Activated T-helper 2 cell treated with anti-CD3 and anti-CD28 coated beads, Interferon-gamma antibody, Interleukin-2, Interleukin-4, amounts not matched to agents 10 μg/mL and 5 μg/mL and 100 μg/mL, durations not matched to agents 14 hours and 24 hours and 36 hours (primary cell): ENCODE data around the gene USE1. TPM values are rescaled to one million over a fixed set of nuclear protein-coding genes. Genes with fewer than 3 reads are reported as not detected.

Source experiments
- DNase-seq: peaks from one replicate; pipeline ENCODE4 v3.0.0; 2021; ENCODE audit warnings: low spot score
- H3K27ac Mint-ChIP-seq: one replicate; pipeline ENCODE4 v1.8.0; 2021; ENCODE audit warnings: mixed read lengths
- H3K27me3 Mint-ChIP-seq: one replicate; pipeline ENCODE4 v1.8.0; 2021; ENCODE audit warnings: low read depth, mixed read lengths
- H3K36me3 Mint-ChIP-seq: one replicate; pipeline ENCODE4 v1.8.0; 2021; ENCODE audit warnings: low read depth, mixed read lengths
- H3K4me1 Mint-ChIP-seq: one replicate; pipeline ENCODE4 v1.8.0; 2021; ENCODE audit warnings: low read depth, mixed read lengths
- H3K4me3 Mint-ChIP-seq: one replicate; pipeline ENCODE4 v1.8.0; 2021; ENCODE audit warnings: low read depth, mild to moderate bottlenecking, moderate library complexity, mixed read lengths
- H3K9me3 Mint-ChIP-seq: one replicate; pipeline ENCODE4 v1.8.0; 2021; ENCODE audit warnings: mixed read lengths
- intact Hi-C: fragments of 100-400 bp; cut with micrococcal nuclease; formaldehyde crosslinking; loops from one replicate; pipeline ENCODE4 v1.15.1; 2023
- total RNA-seq: library from RNA; stranded (reverse); gene quantifications from 2 replicates; pipeline ENCODE4 v1.2.3, GENCODE V29; 2022

Gene USE1
- total RNA-seq, 1 donor from 2014 or later: 26.4 TPM

DNA sequence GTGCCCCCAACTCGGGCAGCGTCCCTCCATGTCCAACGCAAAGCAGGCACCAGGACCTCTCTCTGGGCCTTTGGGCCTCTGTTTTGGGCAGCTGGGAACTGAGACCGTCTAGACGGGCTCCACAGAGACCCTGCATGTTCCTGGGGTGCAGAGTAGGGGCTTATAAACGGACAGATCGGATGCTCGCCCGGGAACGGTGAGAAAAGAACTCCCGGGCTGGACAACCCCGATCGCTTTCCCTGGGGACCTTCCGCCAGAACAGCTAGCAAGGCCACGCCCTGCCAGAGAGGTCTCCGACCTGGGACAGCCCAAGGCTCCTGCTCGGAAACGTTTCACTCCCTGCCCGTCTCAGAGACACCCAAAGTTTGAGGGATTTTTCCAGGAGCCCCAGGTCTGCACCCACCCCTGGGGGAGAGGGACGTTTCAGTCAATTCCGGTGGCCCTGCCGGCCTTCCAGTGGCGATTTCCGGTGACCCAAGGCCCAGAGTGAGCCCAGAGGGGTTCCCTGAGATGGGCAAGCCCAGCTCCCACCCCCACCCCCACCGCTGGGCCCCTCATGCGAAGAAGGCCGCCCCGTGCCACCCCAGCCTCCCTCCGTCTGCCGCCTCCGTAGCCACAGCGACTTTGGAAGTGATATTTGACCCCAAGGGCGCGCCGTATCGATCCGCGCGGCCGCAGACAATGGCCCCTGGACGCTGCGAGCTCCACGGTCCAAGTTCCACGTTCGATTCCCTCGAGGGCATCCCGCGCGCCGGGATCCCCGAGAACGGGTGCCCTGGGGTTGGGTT is 28.9 kb downstream of the USE1 start:
- peaks cover 15% of the 10 kb centered on the region for H3K27me3 Mint-ChIP-seq

GRCh38 chr19:17244618-17245534 is 29.7 kb downstream of the USE1 start:
- intact Hi-C loops: no loop called here
- peaks cover 2% of the 10 kb centered on the region for H3K4me1 Mint-ChIP-seq
- H3K36me3 Mint-ChIP-seq: no peaks in the 10 kb centered on the region
- peaks cover 16% of the 10 kb centered on the region for H3K27me3 Mint-ChIP-seq
- peak overlapping the region; percentile 65 for H3K4me3 Mint-ChIP-seq
- H3K27ac Mint-ChIP-seq: no peak overlapping the region
- DNase-seq: no peak
- no peaks in the 10 kb centered on the region for H3K9me3 Mint-ChIP-seq

More for the DNA sequence above, 28.9 kb downstream of the USE1 start:
- peak overlapping the region; percentile 65 for H3K4me3 Mint-ChIP-seq
- intact Hi-C loops: no loop called here
- H3K9me3 Mint-ChIP-seq: no peaks in the 10 kb centered on the region
- H3K4me1 Mint-ChIP-seq: peaks cover 2% of the 10 kb centered on the region
- no peak overlapping the region for H3K27ac Mint-ChIP-seq
- no peaks in the 10 kb centered on the region for H3K36me3 Mint-ChIP-seq
- DNase-seq: no peak

GRCh38 chr19:17245535-17245984 is 30.4 kb downstream of the USE1 start, which contains the start of gene NR2F6:
NR2F6 (minus strand) TSS chr19:17245919; CDS start chr19:17245220, 699 bp downstream.
- Mint-ChIP-seq H3K27ac (peak within 1 kb of the TSS; percentile 82), H3K4me1 (peaks cover 2% of the 10 kb centered on the region), H3K27me3 (peaks cover 16% of the 10 kb centered on the region), H3K4me3 (peak within 1 kb of the TSS; percentile 83), H3K36me3 (no peaks in the 10 kb centered on the region), H3K9me3 (no peaks in the 10 kb centered on the region)
- no peak for DNase-seq
- intact Hi-C loops: no loop called here

GRCh38 chr19:17246681-17247425 is 31.7 kb downstream of the USE1 start:
- H3K4me3 Mint-ChIP-seq: peak overlapping the region; percentile 83
- no peaks in the 10 kb centered on the region for H3K9me3 Mint-ChIP-seq
- intact Hi-C loops: no loop called here
- H3K4me1 Mint-ChIP-seq: peaks cover 2% of the 10 kb centered on the region
- H3K36me3 Mint-ChIP-seq: no peaks in the 10 kb centered on the region
- DNase-seq: no peak
- peaks cover 16% of the 10 kb centered on the region for H3K27me3 Mint-ChIP-seq
- H3K27ac Mint-ChIP-seq: no peak overlapping the region

GRCh38 chr19:17248011-17248776 is 33.0 kb downstream of the USE1 start:
- Mint-ChIP-seq H3K4me1 (peaks cover 2% of the 10 kb centered on the region), H3K36me3 (no peaks in the 10 kb centered on the region), H3K27ac (no peak overlapping the region), H3K27me3 (peaks cover 16% of the 10 kb centered on the region), H3K9me3 (no peaks in the 10 kb centered on the region), H3K4me3 (no peak overlapping the region)
- intact Hi-C loops: no loop called here
- no peak for DNase-seq

DNA sequence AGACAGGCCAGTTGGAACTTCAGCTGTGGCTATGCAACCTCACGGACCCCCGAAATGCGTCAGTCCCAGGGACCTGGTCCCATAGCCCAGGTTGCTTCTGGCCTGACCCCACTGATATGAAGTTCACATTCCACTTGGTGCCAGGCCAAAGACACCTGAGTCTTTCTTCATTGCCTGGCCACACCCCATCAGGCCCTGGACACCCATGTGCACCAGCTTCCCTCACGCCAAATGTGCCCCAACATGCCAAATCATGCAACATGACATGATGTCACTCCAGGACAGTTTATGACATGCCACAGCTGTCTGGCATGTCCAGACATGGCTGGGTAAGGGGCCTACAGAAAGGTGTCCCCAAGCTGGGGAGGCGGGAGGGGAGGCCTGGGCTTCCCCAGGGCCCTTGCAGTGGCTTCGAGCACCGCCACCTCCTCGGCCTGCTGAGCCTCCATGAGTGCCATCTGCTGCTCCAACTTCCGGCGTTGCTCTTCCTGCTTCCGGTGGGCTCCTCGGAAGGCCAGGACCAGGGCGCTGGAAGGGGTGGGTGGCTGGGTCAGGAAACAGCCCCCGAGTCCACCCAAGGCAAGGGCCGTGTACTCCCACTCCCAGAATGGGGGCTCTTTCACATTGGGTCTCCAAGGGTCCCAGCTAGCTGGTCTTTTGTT is 34.9 kb downstream of the USE1 start:
- no peak for DNase-seq
- H3K4me3 Mint-ChIP-seq: no peak overlapping the region
- no peak overlapping the region for H3K27ac Mint-ChIP-seq
- H3K36me3 Mint-ChIP-seq: no peaks in the 10 kb centered on the region
- H3K9me3 Mint-ChIP-seq: no peaks in the 10 kb centered on the region
- H3K27me3 Mint-ChIP-seq: peaks cover 11% of the 10 kb centered on the region
- intact Hi-C loops: no loop called here
- H3K4me1 Mint-ChIP-seq: peaks cover 2% of the 10 kb centered on the region

DNA sequence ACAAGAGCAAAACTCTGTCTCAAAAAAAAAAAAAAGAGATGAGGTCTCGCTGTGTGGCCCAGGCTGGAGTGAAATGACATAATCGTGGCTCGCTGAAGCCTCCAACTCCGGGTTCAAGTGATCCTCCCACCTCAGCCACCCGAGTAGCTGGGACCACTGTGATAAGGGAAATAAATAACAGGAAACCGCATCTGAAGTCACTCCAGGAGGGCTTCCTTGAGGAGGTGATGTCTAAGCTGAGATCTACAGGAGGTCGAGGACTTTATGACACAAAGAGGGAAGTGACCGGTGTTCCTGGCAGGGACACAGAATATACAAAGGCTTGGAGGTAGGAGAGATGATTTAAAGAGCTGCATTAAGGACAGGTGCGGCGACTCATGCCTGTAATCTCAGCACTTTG is 39.5 kb downstream of the USE1 start:
- H3K9me3 Mint-ChIP-seq: no peaks in the 10 kb centered on the region
- peaks cover 2% of the 10 kb centered on the region for H3K27me3 Mint-ChIP-seq
- DNase-seq: no peak
- no peak overlapping the region for H3K4me3 Mint-ChIP-seq
- H3K4me1 Mint-ChIP-seq: no peaks in the 10 kb centered on the region
- H3K36me3 Mint-ChIP-seq: no peaks in the 10 kb centered on the region
- H3K27ac Mint-ChIP-seq: no peak overlapping the region
- intact Hi-C loops: no loop called here

GRCh38 chr19:17255150-17255621 is 40.0 kb downstream of the USE1 start:
- DNase-seq: no peak
- Mint-ChIP-seq H3K36me3 (no peaks in the 10 kb centered on the region), H3K9me3 (no peaks in the 10 kb centered on the region), H3K4me1 (no peaks in the 10 kb centered on the region), H3K27me3 (peaks cover 2% of the 10 kb centered on the region), H3K4me3 (no peak overlapping the region), H3K27ac (no peak overlapping the region)
- intact Hi-C loops: no loop called here

GRCh38 chr19:17256130-17256529 is 41.0 kb downstream of the USE1 start:
- DNase-seq: no peak
- Mint-ChIP-seq H3K36me3 (no peaks in the 10 kb centered on the region), H3K27me3 (peaks cover 5% of the 10 kb centered on the region), H3K27ac (no peak overlapping the region), H3K4me3 (no peak overlapping the region), H3K4me1 (peaks cover 2% of the 10 kb centered on the region), H3K9me3 (no peaks in the 10 kb centered on the region)
- intact Hi-C loops: no loop called here

DNA sequence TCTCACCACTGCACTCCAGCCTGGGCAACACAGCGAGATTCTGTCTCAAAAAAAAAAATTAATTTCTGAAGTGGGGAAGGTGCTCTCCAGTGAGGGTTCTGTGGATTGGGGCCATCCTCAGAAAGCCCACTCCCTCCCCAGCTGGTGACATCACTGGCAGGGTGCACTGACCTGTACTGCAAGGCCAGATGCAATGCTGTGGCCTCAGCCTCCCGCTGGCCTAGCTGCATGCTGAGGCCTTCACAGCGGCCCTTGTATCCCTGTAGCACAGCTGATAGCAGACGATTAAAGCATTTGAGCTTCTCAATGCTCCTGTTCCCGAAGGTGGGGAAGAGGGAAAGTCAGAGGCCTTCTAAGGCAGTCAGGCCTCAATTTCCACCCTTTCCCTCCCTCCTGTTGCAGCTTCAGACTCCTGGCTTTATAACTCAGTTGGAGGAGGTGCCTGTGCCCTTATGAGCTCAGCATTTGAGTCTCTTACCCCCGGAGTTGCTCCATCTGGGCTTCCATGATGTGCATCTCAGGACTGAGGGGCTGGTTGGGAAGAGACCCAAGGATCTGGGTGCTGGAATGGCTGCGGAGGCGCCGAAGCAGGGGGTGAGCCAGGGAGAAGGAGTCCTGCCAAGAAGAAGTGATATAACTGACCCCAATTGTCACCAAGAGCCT is 44.1 kb downstream of the USE1 start:
- no peak for DNase-seq
- no peaks in the 10 kb centered on the region for H3K36me3 Mint-ChIP-seq
- peaks cover 2% of the 10 kb centered on the region for H3K4me1 Mint-ChIP-seq
- no peak overlapping the region for H3K4me3 Mint-ChIP-seq
- no peaks in the 10 kb centered on the region for H3K9me3 Mint-ChIP-seq
- H3K27ac Mint-ChIP-seq: no peak overlapping the region
- H3K27me3 Mint-ChIP-seq: peaks cover 5% of the 10 kb centered on the region
- intact Hi-C loops: no loop called here

GRCh38 chr19:17259934-17260333 is 44.8 kb downstream of the USE1 start:
- DNase-seq: no peak
- Mint-ChIP-seq H3K4me1 (peaks cover 8% of the 10 kb centered on the region), H3K4me3 (no peak overlapping the region), H3K9me3 (no peaks in the 10 kb centered on the region), H3K27ac (no peak overlapping the region), H3K27me3 (peaks cover 3% of the 10 kb centered on the region), H3K36me3 (no peaks in the 10 kb centered on the region)
- intact Hi-C loops: no loop called here
